NT2/D1 (cell line): ENCODE results near the gene OMD.
A peak's percentile ranks its signal among the peaks of the same experiment; 100 is the strongest.

Experiments used
- DNase-seq: peaks from one replicate; pipeline ENCODE4 v3.0.0-alpha.2; 2011; ENCODE audit warnings: low read depth, low spot score
- H3K27me3 ChIP-seq: 2 replicates; pipeline ENCODE4 v1.6.0; 2011; ENCODE audit warnings: mild to moderate bottlenecking; ENCODE audit not compliant: insufficient read length, insufficient read depth
- H3K36me3 ChIP-seq: 2 replicates; pipeline ENCODE4 v1.6.1; 2011; ENCODE audit warnings: mild to moderate bottlenecking, low read length, mixed read lengths; ENCODE audit not compliant: insufficient read depth, insufficient read length
- H3K4me1 ChIP-seq: 2 replicates; pipeline ENCODE4 v1.5.1; 2011; ENCODE audit not compliant: insufficient read depth, insufficient read length
- H3K4me3 ChIP-seq: 2 replicates; pipeline ENCODE4 v1.5.1; 2011; ENCODE audit warnings: low read depth; ENCODE audit not compliant: insufficient read length
- H3K9ac ChIP-seq: 2 replicates; pipeline ENCODE4 v1.6.0; 2011; ENCODE audit warnings: low read depth; ENCODE audit not compliant: insufficient read length
- H3K9me3 ChIP-seq: 2 replicates; pipeline ENCODE4 v1.5.1; 2011; ENCODE audit warnings: mild to moderate bottlenecking, low read length; ENCODE audit not compliant: insufficient read depth
- SUZ12 ChIP-seq: IDR thresholded peaks from 2 replicates; pipeline ENCODE4 v1.6.1; 2011; ENCODE audit not compliant: insufficient read length, insufficient read depth; ENCODE audit errors: extremely low read depth
- YY1 ChIP-seq: IDR thresholded peaks from 2 replicates; pipeline ENCODE4 v1.6.1; 2011; ENCODE audit not compliant: insufficient read length, insufficient read depth
- ZNF274 ChIP-seq: IDR thresholded peaks from 2 replicates; pipeline ENCODE4 v1.6.1; 2011; ENCODE audit warnings: mild to moderate bottlenecking, low read depth, low read length

The OMD gene

GRCh38 chr9:92424340-92424739 is at the start of gene OMD:
TSS of gene OMD (minus strand) at chr9:92424471. CDS start at chr9:92417558, 6,913 bp downstream.
- H3K4me1 ChIP-seq, result no peaks in the 10 kb centered on the region
- no peak within 1 kb of the TSS for H3K4me3 ChIP-seq
- H3K27me3 ChIP-seq, result no peaks in the 10 kb centered on the region
- H3K36me3 ChIP-seq, result no peaks in the 10 kb centered on the region
- DNase-seq, result no peak
- H3K9me3 ChIP-seq, result no peaks in the 10 kb centered on the region
- no peak within 1 kb of the TSS for H3K9ac ChIP-seq
- no peak for TF ChIP-seq SUZ12
- no peak for TF ChIP-seq ZNF274
- TF ChIP-seq YY1, result no peak

DNA sequence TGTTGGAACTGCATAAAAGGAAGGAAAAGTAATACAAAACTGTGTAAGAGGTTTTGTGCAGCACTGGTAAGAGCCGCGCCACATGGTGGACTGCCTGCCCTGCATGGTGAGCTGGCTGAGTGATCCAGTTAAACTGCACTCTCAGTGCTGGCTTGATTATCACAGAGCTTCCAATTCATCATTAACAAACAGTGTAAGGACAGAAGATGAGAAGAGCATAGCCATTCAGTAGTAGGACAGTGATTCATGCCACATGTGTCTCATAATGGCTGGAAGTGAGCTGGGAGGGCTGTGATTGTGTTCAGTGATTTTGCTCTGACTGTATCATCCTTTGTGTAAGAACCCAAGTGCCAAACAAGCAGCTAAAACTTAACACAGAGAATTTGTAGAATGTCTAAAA is 43.9 kb upstream of the OMD start:
- Histone ChIP-seq H3K4me3 (no peak overlapping the region), H3K9me3 (no peaks in the 10 kb centered on the region), H3K9ac (no peak overlapping the region), H3K36me3 (no peaks in the 10 kb centered on the region), H3K4me1 (no peaks in the 10 kb centered on the region), H3K27me3 (no peaks in the 10 kb centered on the region)
- DNase-seq, result no peak
- TF ChIP-seq ZNF274 (no peak), YY1 (no peak), SUZ12 (no peak)

DNA sequence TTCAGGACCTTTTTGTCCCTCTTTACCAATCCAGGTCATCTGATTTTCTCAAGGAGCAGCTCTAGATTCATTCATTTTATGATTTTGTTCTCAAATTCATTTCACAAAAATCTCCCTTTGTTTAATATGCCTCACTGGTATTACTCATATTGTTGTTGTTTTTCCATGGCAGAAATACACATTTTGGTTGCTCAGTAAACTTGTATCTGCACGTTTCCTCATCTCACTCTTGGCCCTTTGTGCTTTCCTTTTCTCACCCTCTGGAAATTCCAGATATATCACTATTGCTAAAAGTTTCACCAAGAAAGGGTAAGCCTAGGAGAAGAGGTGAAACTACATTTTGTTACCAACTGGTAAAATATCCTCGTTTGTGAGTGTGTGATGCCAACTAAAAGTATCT is 43.2 kb upstream of the OMD start:
- no peaks in the 10 kb centered on the region for H3K27me3 ChIP-seq
- H3K4me3 ChIP-seq, result no peak overlapping the region
- H3K9me3 ChIP-seq, result no peaks in the 10 kb centered on the region
- no peak for TF ChIP-seq SUZ12
- H3K36me3 ChIP-seq, result no peaks in the 10 kb centered on the region
- DNase-seq, result no peak
- H3K4me1 ChIP-seq, result no peaks in the 10 kb centered on the region
- no peak overlapping the region for H3K9ac ChIP-seq

- no peak for TF ChIP-seq SUZ12
- TF ChIP-seq YY1, result no peak
- no peak for TF ChIP-seq ZNF274
- H3K9me3 ChIP-seq, result no peaks in the 10 kb centered on the region
- no peaks in the 10 kb centered on the region for H3K4me1 ChIP-seq
Measured at GRCh38 chr9:92467041-92467440, 42.8 kb upstream of the OMD start.

DNA sequence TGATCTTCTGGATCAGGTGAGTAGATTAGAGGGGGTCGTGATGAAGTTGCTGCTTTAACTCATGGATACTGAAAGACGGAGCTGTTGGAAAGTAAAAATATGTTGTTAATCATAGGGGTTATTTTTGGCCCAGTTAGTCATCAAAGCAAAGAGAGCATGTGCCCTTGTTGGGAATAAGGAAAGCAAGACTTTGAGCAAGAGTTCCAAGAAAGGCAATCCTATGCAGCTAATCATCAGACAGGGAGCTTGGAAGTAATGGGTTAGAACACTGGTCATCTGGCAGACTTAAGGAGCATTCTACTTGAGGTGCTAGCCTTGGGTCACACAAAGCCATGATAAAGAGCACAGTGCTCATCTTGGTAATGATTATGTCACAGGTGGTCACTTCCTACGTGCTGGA is 39.7 kb upstream of the OMD start:
- H3K9ac ChIP-seq, result no peak overlapping the region
- TF ChIP-seq ZNF274, result no peak
- no peak for TF ChIP-seq SUZ12
- H3K36me3 ChIP-seq, result no peaks in the 10 kb centered on the region
- no peak overlapping the region for H3K4me3 ChIP-seq
- H3K27me3 ChIP-seq, result no peaks in the 10 kb centered on the region
- H3K4me1 ChIP-seq, result no peaks in the 10 kb centered on the region
- no peak for DNase-seq
- no peaks in the 10 kb centered on the region for H3K9me3 ChIP-seq

More at GRCh38 chr9:92467041-92467440, 42.8 kb upstream of the OMD start:
- DNase-seq, result no peak
- no peaks in the 10 kb centered on the region for H3K36me3 ChIP-seq
- no peak overlapping the region for H3K4me3 ChIP-seq
- no peaks in the 10 kb centered on the region for H3K27me3 ChIP-seq
- H3K9ac ChIP-seq, result no peak overlapping the region

DNA sequence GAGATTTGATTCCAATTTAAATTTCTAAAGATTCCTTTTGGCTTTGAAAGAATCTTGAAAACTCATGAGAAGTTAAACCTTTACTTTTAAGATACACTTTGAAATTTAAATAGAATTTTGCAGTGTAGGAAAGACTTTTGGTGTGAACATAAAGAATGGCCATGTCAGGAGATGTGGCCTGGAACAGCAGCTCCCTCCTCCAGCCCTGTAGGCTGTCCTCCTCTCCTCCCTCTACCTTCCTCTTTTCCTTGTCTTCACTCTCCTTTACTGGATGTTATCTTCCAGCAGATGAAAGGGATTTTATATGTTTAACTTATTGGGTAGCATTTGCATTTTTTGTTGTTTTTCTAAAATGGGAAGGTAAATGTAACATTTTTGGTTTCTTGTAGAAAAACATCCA is 39.1 kb upstream of the OMD start:
- Histone ChIP-seq H3K9ac (no peak overlapping the region), H3K4me1 (no peaks in the 10 kb centered on the region), H3K4me3 (no peak overlapping the region), H3K27me3 (no peaks in the 10 kb centered on the region), H3K9me3 (no peaks in the 10 kb centered on the region), H3K36me3 (no peaks in the 10 kb centered on the region)
- TF ChIP-seq YY1, result no peak
- no peak for TF ChIP-seq ZNF274
- TF ChIP-seq SUZ12, result no peak
- no peak for DNase-seq

GRCh38 chr9:92457576-92457975 is 33.3 kb upstream of the OMD start:
- Histone ChIP-seq H3K4me3 (no peak overlapping the region), H3K9me3 (no peaks in the 10 kb centered on the region), H3K27me3 (no peaks in the 10 kb centered on the region), H3K36me3 (no peaks in the 10 kb centered on the region), H3K9ac (no peak overlapping the region), H3K4me1 (no peaks in the 10 kb centered on the region)
- no peak for DNase-seq
- TF ChIP-seq YY1, result no peak
- TF ChIP-seq ZNF274, result no peak
- TF ChIP-seq SUZ12, result no peak

GRCh38 chr9:92455217-92455616 is 30.9 kb upstream of the OMD start:
- DNase-seq, result peak; percentile 13
- H3K9me3 ChIP-seq, result no peaks in the 10 kb centered on the region

More at GRCh38 chr9:92455217-92455616, 30.9 kb upstream of the OMD start:
- H3K27me3 ChIP-seq, result no peaks in the 10 kb centered on the region
- no peaks in the 10 kb centered on the region for H3K36me3 ChIP-seq
- TF ChIP-seq YY1 (no peak), ZNF274 (no peak), SUZ12 (no peak)
- H3K4me1 ChIP-seq, result no peaks in the 10 kb centered on the region
- no peak overlapping the region for H3K4me3 ChIP-seq
- no peak overlapping the region for H3K9ac ChIP-seq
